ENCODE results near the gene FOXE1. TPM values are rescaled to one million over a fixed set of nuclear protein-coding genes. Genes with fewer than 3 reads are reported as not detected.

The FOXE1 gene
- total RNA-seq, 1 experiment from 2014 or later = not detected

DNA sequence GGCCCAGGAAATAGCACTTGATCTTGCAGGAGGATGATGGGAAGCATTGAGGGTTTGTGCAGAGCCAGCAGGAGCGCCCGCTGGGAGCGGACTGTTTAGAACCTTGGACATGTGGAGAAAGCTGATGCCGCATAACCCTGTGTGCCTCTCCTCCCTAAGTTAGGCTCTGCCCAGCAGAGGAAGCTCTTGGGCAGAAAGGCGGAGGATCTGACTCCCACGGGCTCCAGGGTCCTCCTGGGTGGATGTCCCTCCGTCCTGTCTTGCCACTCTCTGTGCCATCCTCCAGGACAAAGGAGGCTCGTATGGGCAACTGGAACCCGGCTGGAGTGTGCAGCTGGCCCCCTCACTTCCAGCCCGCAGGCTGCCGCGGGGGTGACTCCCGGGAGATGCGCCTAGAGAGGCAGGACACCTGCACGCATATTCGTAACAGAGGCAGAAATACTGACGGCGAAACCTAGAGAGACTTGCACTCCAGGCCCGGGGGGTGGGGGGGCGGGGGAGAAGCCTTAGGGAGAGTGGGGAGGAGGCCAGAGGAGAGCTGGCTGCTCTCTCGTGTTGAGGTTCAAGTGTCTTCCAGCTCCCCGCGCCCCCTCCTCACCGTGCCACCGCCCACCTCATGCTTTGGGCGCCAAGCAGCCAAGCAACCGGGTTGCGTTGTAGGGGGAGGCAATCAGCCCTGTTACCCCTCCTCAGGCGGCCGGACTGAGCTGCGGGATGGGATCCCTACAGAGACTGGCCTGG lies 5.4 kb upstream of the FOXE1 start:
- TF ChIP-seq, protein P1, sequence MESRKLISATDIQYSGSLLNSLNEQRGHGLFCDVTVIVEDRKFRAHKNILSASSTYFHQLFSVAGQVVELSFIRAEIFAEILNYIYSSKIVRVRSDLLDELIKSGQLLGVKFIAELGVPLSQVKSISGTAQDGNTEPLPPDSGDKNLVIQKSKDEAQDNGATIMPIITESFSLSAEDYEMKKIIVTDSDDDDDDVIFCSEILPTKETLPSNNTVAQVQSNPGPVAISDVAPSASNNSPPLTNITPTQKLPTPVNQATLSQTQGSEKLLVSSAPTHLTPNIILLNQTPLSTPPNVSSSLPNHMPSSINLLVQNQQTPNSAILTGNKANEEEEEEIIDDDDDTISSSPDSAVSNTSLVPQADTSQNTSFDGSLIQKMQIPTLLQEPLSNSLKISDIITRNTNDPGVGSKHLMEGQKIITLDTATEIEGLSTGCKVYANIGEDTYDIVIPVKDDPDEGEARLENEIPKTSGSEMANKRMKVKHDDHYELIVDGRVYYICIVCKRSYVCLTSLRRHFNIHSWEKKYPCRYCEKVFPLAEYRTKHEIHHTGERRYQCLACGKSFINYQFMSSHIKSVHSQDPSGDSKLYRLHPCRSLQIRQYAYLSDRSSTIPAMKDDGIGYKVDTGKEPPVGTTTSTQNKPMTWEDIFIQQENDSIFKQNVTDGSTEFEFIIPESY (IDR thresholded peaks at IDR 0.05; ENCODE audit: extremely low read depth, insufficient replicate concordance, low read length) = no peak
- no peak for TF ChIP-seq JUND (IDR thresholded peaks at IDR 0.05)
- TF ChIP-seq ELF1 (IDR thresholded peaks at IDR 0.05; ENCODE audit: borderline replicate concordance, low read depth) = no peak
- TF ChIP-seq SRF (IDR thresholded peaks at IDR 0.05; ENCODE audit: low read depth) = no peak
- TF ChIP-seq, protein P2, sequence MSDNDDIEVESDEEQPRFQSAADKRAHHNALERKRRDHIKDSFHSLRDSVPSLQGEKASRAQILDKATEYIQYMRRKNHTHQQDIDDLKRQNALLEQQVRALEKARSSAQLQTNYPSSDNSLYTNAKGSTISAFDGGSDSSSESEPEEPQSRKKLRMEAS (IDR thresholded peaks at IDR 0.05) = no peak
- no peak for TF ChIP-seq CTCF (IDR thresholded peaks at IDR 0.05 in 2 of 3, conservative IDR thresholded peaks at IDR 0.05 in 1 of 3; ENCODE audit: borderline replicate concordance in 1 of 3, insufficient read depth in 1 of 3, low read depth in 2 of 3, low read length in 2 of 3)
- TF ChIP-seq EZH2phosphoT487 (IDR thresholded peaks at IDR 0.05; ENCODE audit: borderline replicate concordance) = no peak
- no peak for TF ChIP-seq RAD21 (IDR thresholded peaks at IDR 0.05; ENCODE audit: low read depth)
- no peak for TF ChIP-seq CEBPB (IDR thresholded peaks at IDR 0.05; ENCODE audit: low read depth)
- TF ChIP-seq FOSL1 (IDR thresholded peaks at IDR 0.05; ENCODE audit: low read depth) = no peak
- TF ChIP-seq CBX3 (IDR thresholded peaks at IDR 0.05; ENCODE audit: low read depth) = no peak
- no peak for TF ChIP-seq TCF7L2 (IDR thresholded peaks at IDR 0.05; ENCODE audit: borderline replicate concordance, extremely low read depth, insufficient read depth, insufficient read length)
- no peak for TF ChIP-seq EZH2 (IDR thresholded peaks at IDR 0.05)
- Histone ChIP-seq H4K20me1 (ENCODE audit: insufficient read depth) (no peaks in the 10 kb centered on the region), H3K79me2 (ENCODE audit: insufficient read depth, low read length) (no peaks in the 10 kb centered on the region), H3K27ac (ENCODE audit: low read depth, low read length) (no peak overlapping the region), H3K9me3 (ENCODE audit: control insufficient read depth in 1 of 2, insufficient read depth in 1 of 2, low read depth in 1 of 2, low read length in 2 of 2) (no peaks in the 10 kb centered on the region), H3K4me1 (ENCODE audit: control insufficient read depth in 1 of 2, insufficient read depth in 2 of 2, low read length in 2 of 2) (no peaks in the 10 kb centered on the region), H3K36me3 (ENCODE audit: control insufficient read depth in 1 of 2, insufficient read depth in 2 of 2, low read length in 2 of 2) (no peaks in the 10 kb centered on the region), H3K9ac (ENCODE audit: low read length) (no peak overlapping the region), H3K27me3 (ENCODE audit: insufficient read depth, low read length) (no peaks in the 10 kb centered on the region), H3K9me2 (ENCODE audit: insufficient read depth) (no peaks in the 10 kb centered on the region), H3K4me3 (replicated peaks in 1 of 2; ENCODE audit: low read depth in 1 of 2, low read length in 2 of 2) (no peak overlapping the region), H3K4me2 (ENCODE audit: low read length) (no peak overlapping the region), H2AFZ (ENCODE audit: low read depth, low read length, poor library complexity, severe bottlenecking) (no peak overlapping the region)
- BruUV-seq (replicated peaks) = no TSS peak
- RAD21 ChIA-PET (ENCODE audit: low non-redundant PET in 1 of 2, low total read pairs in 2 of 2, uncharacterized antibody in 2 of 2, unreplicated experiment in 2 of 2) = no interaction called here
- POLR2A ChIA-PET = no interaction called here
- ATAC-seq = no peak; the same call in 1 of the 2 replicates
- intact Hi-C loops (cut with micrococcal nuclease) = no loop called here
- DNase-seq (ENCODE audit: low read depth, low spot score) = no peak
- CTCF ChIA-PET = no interaction called here

Data from HCT116 (cell line).